ENCODE data around the gene HORMAD2. TPM values are rescaled to one million over a fixed set of nuclear protein-coding genes. Genes with fewer than 3 reads are reported as not detected.

The HORMAD2 gene
- total RNA-seq, 4 donors from 2014 or later, result not detected

DNA sequence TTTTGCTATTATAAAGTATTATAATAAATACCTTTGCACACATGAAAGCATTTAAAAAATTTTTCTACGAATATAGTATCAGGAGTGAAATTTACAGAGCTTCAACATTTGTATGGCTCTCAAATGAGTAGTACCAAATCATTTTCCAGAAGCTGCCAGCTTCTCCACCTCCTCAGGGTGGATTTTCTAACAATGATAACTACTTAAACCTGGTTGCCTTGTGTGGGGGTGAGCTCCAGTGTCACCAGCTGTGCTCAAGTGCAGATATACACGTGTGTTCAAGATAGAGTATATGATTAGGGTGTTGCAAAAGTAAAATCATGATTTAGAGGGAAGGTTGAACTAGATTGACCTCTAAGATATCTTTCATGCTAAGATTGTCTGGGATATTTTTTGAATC lies 48.2 kb downstream of the HORMAD2 start:
- Histone ChIP-seq H3K9me3 (no peaks in the 10 kb centered on the region), H3K27ac (no peak overlapping the region), H3K4me3 (no peak overlapping the region), H3K36me3 (no peaks in the 10 kb centered on the region), H3K4me1 (no peaks in the 10 kb centered on the region), H3K27me3 (peaks cover 0 to 3% (median 0%) of the 10 kb centered on the region in 3 donors)
- DNase-seq (no peak), ATAC-seq (no peak)
- intact Hi-C loops (cut with DNase I; ENCODE audit: low total_unique reads), result no loop called here
- in situ Hi-C loops (cut with MboI; ENCODE audit: low sequenced_read_pairs in 4 of 4), result no loop called here
- TF ChIP-seq POLR2A (IDR thresholded peaks at IDR 0.05), result no peak
- TF ChIP-seq, protein P1, sequence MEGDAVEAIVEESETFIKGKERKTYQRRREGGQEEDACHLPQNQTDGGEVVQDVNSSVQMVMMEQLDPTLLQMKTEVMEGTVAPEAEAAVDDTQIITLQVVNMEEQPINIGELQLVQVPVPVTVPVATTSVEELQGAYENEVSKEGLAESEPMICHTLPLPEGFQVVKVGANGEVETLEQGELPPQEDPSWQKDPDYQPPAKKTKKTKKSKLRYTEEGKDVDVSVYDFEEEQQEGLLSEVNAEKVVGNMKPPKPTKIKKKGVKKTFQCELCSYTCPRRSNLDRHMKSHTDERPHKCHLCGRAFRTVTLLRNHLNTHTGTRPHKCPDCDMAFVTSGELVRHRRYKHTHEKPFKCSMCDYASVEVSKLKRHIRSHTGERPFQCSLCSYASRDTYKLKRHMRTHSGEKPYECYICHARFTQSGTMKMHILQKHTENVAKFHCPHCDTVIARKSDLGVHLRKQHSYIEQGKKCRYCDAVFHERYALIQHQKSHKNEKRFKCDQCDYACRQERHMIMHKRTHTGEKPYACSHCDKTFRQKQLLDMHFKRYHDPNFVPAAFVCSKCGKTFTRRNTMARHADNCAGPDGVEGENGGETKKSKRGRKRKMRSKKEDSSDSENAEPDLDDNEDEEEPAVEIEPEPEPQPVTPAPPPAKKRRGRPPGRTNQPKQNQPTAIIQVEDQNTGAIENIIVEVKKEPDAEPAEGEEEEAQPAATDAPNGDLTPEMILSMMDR (IDR thresholded peaks at IDR 0.05 in 4 of 5, conservative IDR thresholded peaks at IDR 0.05 in 1 of 5), result no peak

DNA sequence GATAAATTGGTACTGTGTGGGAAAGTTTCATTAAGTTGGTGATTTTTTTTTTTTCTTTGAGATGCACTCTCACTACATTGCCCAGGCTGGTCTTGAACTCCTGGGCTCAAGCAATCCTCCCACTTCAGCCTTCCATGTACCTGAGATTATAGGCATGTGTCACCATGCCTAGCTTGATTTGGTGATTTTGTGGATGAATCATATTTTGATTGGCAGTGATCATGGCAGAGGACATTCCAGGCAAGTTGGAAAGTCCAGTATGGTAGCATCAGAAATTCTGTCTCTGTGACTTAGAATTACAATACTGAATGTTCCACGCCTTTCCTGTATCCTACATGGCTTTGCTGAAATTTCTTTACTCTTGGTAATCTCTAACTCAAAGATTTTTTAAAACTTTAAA lies 49.4 kb downstream of the HORMAD2 start:
- H3K9me3 ChIP-seq, result no peaks in the 10 kb centered on the region
- H3K27me3 ChIP-seq, result no peaks in the 10 kb centered on the region
- no peaks in the 10 kb centered on the region for H3K4me1 ChIP-seq
- intact Hi-C loops (cut with DNase I; ENCODE audit: low total_unique reads) (no loop called here), in situ Hi-C loops (cut with MboI; ENCODE audit: low sequenced_read_pairs in 4 of 4) (no loop called here)
- no peak overlapping the region for H3K27ac ChIP-seq
- ATAC-seq (no peak), DNase-seq (no peak)
- H3K36me3 ChIP-seq, result no peaks in the 10 kb centered on the region
- no peak overlapping the region for H3K4me3 ChIP-seq
- TF ChIP-seq, protein P1 (IDR thresholded peaks at IDR 0.05 in 4 of 5, conservative IDR thresholded peaks at IDR 0.05 in 1 of 5), result no peak
- TF ChIP-seq POLR2A (IDR thresholded peaks at IDR 0.05), result no peak

DNA sequence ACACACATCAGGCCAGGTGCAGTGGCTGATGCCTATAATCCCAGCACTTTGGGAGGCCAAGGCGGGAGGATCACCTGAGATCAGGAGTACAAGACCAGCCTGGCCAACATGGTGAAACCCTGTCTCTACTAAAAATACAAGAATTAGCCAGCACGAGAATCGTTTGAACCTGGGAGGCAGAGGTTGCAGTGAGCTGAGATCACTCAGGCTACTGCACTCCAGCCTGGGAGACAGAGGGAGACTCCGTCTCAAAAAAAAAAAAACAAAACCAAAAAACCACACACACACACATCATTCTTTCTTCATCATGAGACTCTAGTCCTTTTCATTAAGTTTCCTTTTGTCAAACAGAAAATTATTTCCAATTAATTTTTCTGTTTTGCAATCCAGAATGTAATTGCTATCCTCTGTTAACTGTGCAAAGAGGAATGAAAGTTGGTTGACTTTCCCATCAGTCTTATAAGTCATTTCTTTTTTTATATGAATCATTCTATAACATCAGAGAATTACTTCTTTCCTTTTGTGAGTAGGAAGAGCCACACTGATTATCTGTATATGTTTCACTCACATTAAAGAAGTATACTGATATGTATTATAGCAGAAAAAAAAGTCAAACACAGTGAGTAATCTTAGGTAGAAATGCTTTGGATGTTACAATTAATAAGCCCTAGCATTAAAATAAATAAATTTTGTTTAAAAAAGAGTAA lies 52.2 kb downstream of the HORMAD2 start:
- Histone ChIP-seq H3K9me3 (no peaks in the 10 kb centered on the region), H3K27me3 (no peaks in the 10 kb centered on the region), H3K4me3 (no peak overlapping the region), H3K4me1 (no peaks in the 10 kb centered on the region), H3K36me3 (no peaks in the 10 kb centered on the region), H3K27ac (no peak overlapping the region)
- DNase-seq (no peak), ATAC-seq (no peak)
- TF ChIP-seq POLR2A (IDR thresholded peaks at IDR 0.05), result no peak
- TF ChIP-seq, protein P1 (IDR thresholded peaks at IDR 0.05 in 4 of 5, conservative IDR thresholded peaks at IDR 0.05 in 1 of 5), result no peak
- intact Hi-C loops (cut with DNase I; ENCODE audit: low total_unique reads), result no loop called here
- in situ Hi-C loops (cut with MboI; ENCODE audit: low sequenced_read_pairs in 4 of 4), result no loop called here

DNA sequence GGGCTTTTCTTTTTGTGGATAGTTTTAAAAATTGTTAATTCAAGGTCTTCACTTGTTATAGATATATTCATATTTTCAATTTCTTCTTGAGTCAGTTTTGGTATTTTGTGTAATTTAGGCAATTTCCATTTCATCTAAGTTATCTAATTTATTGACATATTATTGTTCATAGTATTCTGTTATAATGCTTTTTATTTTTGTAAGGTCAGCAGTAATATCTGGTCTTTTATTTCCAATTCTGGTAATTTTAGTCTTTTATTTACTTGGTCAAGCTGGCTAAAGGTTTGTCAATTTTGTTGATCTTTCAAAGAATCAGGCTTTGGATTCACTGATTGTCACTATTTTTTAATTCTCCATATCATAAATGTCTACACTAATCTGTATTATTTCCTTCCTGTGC lies 60.1 kb downstream of the HORMAD2 start:
- H3K36me3 ChIP-seq, result no peaks in the 10 kb centered on the region
- no peak for TF ChIP-seq POLR2A (IDR thresholded peaks at IDR 0.05)
- TF ChIP-seq, protein P1 (IDR thresholded peaks at IDR 0.05 in 4 of 5, conservative IDR thresholded peaks at IDR 0.05 in 1 of 5), result no peak
- intact Hi-C loops (cut with DNase I; ENCODE audit: low total_unique reads), result no loop called here
- peaks cover 0 to 10% (median 7%) of the 10 kb centered on the region in 3 donors for H3K27me3 ChIP-seq
- no peak for ATAC-seq
- no peak overlapping the region for H3K4me3 ChIP-seq
- in situ Hi-C loops (cut with MboI; ENCODE audit: low sequenced_read_pairs in 4 of 4), result no loop called here
- no peaks in the 10 kb centered on the region for H3K9me3 ChIP-seq
- H3K4me1 ChIP-seq, result no peaks in the 10 kb centered on the region
- H3K27ac ChIP-seq, result no peak overlapping the region
- no peak for DNase-seq

DNA sequence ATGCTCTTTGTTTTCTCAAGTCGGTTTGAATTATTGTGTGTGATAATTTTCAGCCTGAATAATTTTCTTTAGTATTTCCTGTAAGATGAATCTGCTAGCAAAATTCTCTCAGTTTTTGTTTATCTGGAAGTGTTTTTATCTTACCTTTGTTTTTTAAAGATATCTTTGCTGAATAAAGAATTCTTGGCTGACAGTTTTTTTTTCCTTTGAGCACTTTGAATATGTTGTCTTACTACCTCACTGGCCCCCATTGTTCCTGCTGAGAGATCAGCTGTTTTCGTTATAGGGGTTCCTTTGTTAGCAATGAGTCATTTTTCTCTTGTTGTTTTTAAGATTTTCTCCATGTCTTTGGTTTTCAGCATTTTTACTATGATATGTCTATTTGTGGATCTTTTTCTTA lies 63.0 kb downstream of the HORMAD2 start:
- ATAC-seq, result no peak
- intact Hi-C loops (cut with DNase I; ENCODE audit: low total_unique reads), result no loop called here
- H3K9me3 ChIP-seq, result no peaks in the 10 kb centered on the region
- H3K4me1 ChIP-seq, result no peaks in the 10 kb centered on the region
- no peaks in the 10 kb centered on the region for H3K36me3 ChIP-seq
- H3K4me3 ChIP-seq, result no peak overlapping the region
- no peak for DNase-seq
- in situ Hi-C loops (cut with MboI; ENCODE audit: low sequenced_read_pairs in 4 of 4), result no loop called here
- TF ChIP-seq, protein P1 (IDR thresholded peaks at IDR 0.05 in 4 of 5, conservative IDR thresholded peaks at IDR 0.05 in 1 of 5), result no peak
- no peak for TF ChIP-seq POLR2A (IDR thresholded peaks at IDR 0.05)
- H3K27ac ChIP-seq, result no peak overlapping the region
- H3K27me3 ChIP-seq, result peaks cover 0 to 12% (median 10%) of the 10 kb centered on the region in 3 donors

All from gastrocnemius medialis (tissue), 4 donors.